SK-N-SH (cell line): ENCODE data around the gene ENTPD6. TPM values are rescaled to one million over a fixed set of nuclear protein-coding genes. Genes with fewer than 3 reads are reported as not detected.
A peak's percentile ranks its signal among the peaks of the same experiment; 100 is the strongest.

ENCODE experiments used
- CTCF ChIA-PET: fragments of 300-600, 350-600 bp; formaldehyde crosslinking; extraction: SDS; loops from one replicate; lab custom pipeline; 2021; lab: Yijun Ruan, JAX
- POLR2A ChIA-PET: fragments of 350-600 bp; sonication (Branson Sonifier 250); formaldehyde crosslinking; extraction: SDS; loops from one replicate; lab custom pipeline; 2020; ENCODE audit warnings: antibody characterized with exemption, inconsistent platforms; lab: Yijun Ruan, JAX
- DNase-seq: peaks from one replicate; pipeline ENCODE4 v3.0.0; 2012
- H2AFZ ChIP-seq: fragments of 200-600 bp; sonication (generic); 2 replicates; pipeline ENCODE4 v1.8.1; 2016; ENCODE audit warnings: antibody characterized with exemption, mild to moderate bottlenecking, low read depth
- H3F3A ChIP-seq: fragments of 200-600 bp; sonication (generic); replicated peaks from 2 replicates; pipeline ENCODE3; 2016; ENCODE audit warnings: antibody characterized with exemption, mild to moderate bottlenecking; ENCODE audit not compliant: insufficient read depth
- H3K27ac ChIP-seq, 2 experiments: fragments of 200-500 bp in 1 of 2; fragments of 200-600 bp in 1 of 2; sonication (Bioruptor generic) in 1 of 2; sonication (generic), shearing (Covaris generic) in 1 of 2; 2 replicates each; pipeline versions ENCODE4 v1.5.1 to v1.6.1; 2014 to 2016; ENCODE audit warnings: low read depth in 2 of 2, inconsistent platforms in 1 of 2, low read length in 1 of 2, mild to moderate bottlenecking in 1 of 2, mixed read lengths in 1 of 2
- H3K27me3 ChIP-seq: fragments of 200-600 bp; sonication (generic), shearing (Covaris generic); 2 replicates; pipeline ENCODE4 v1.6.1; 2016; ENCODE audit warnings: mixed run types; ENCODE audit not compliant: insufficient read depth
- H3K36me3 ChIP-seq, 2 experiments: fragments of 200-500 bp in 1 of 2; fragments of 200-600 bp in 1 of 2; sonication (Bioruptor generic) in 1 of 2; sonication (generic) in 1 of 2; replicated peaks in 1 of 2; 2 replicates each; pipeline versions ENCODE3 to v1.5.1; 2014 to 2016; ENCODE audit warnings: low read length in 1 of 2, mild to moderate bottlenecking in 1 of 2; ENCODE audit not compliant: insufficient read depth in 2 of 2, control insufficient read depth in 1 of 2
- H3K4me1 ChIP-seq, 2 experiments: fragments of 200-500 bp in 1 of 2; fragments of 200-600 bp in 1 of 2; sonication (Bioruptor generic) in 1 of 2; sonication (generic), shearing (Covaris generic) in 1 of 2; 2 replicates each; pipeline versions ENCODE4 v1.5.1 to v1.6.1; 2014 to 2016; ENCODE audit warnings: low read depth in 1 of 2, low read length in 1 of 2, mixed run types in 1 of 2; ENCODE audit not compliant: insufficient read depth in 2 of 2, control insufficient read depth in 1 of 2
- H3K4me2 ChIP-seq: fragments of 200-600 bp; sonication (generic), shearing (Covaris generic); 2 replicates; pipeline ENCODE4 v1.6.1; 2017; ENCODE audit warnings: mixed run types
- H3K4me3 ChIP-seq, 2 experiments: fragments of 200-500 bp in 1 of 2; fragments of 200-600 bp in 1 of 2; sonication (Bioruptor generic) in 1 of 2; sonication (generic), shearing (Covaris generic) in 1 of 2; 2 replicates each; pipeline versions ENCODE4 v1.5.1 to v1.8.1; 2014 to 2016; ENCODE audit warnings: low read depth in 2 of 2, inconsistent platforms in 1 of 2, low read length in 1 of 2, mild to moderate bottlenecking in 1 of 2, mixed read lengths in 1 of 2, moderate library complexity in 1 of 2
- H3K79me2 ChIP-seq: fragments of 200-600 bp; sonication (generic); 2 replicates; pipeline ENCODE4 v1.8.1; 2017; ENCODE audit warnings: mild to moderate bottlenecking; ENCODE audit not compliant: insufficient read depth
- H3K9ac ChIP-seq: fragments of 200-600 bp; sonication (generic); 2 replicates; pipeline ENCODE4 v1.6.1; 2017; ENCODE audit warnings: mixed run types
- H3K9me2 ChIP-seq: fragments of 200-600 bp; sonication (generic); 2 replicates; pipeline ENCODE4 v1.6.1; 2017; ENCODE audit warnings: mixed run types
- H3K9me3 ChIP-seq: fragments of 200-600 bp; sonication (generic); 2 replicates; pipeline ENCODE4 v1.6.1; 2017; ENCODE audit warnings: mixed run types, mild to moderate bottlenecking, moderate library complexity
- H4K20me1 ChIP-seq: fragments of 200-600 bp; sonication (generic); 2 replicates; pipeline ENCODE4 v1.6.1; 2017; ENCODE audit warnings: mild to moderate bottlenecking, mixed run types; ENCODE audit not compliant: insufficient read depth
- CTCF ChIP-seq: fragments of 200-600 bp; sonication (generic); IDR thresholded peaks from 2 replicates; pipeline ENCODE4 v1.6.1; 2017; ENCODE audit warnings: antibody characterized with exemption, mild to moderate bottlenecking, moderate library complexity
- FOSL2 ChIP-seq: IDR thresholded peaks from 2 replicates; pipeline ENCODE4 v1.4.0; 2012; ENCODE audit warnings: low read depth, mild to moderate bottlenecking, moderate library complexity, borderline replicate concordance
- FOXJ3 ChIP-seq: sonication (generic); formaldehyde crosslinking; IDR thresholded peaks from 2 replicates; pipeline ENCODE4 v1.5.1; 2020; ENCODE audit warnings: mild to moderate bottlenecking, missing genetic modification reagents
- JUND ChIP-seq: IDR thresholded peaks from 2 replicates; pipeline ENCODE4 v1.4.0; 2012
- MAX ChIP-seq: IDR thresholded peaks from 2 replicates; pipeline ENCODE4 v1.4.0; 2012; ENCODE audit warnings: low read depth
- MEF2A ChIP-seq: IDR thresholded peaks from 2 replicates; pipeline ENCODE4 v1.4.0; 2012; ENCODE audit warnings: low read depth, borderline replicate concordance
- MXI1 ChIP-seq: IDR thresholded peaks from 2 replicates; pipeline ENCODE4 v1.6.1; 2012; ENCODE audit warnings: mild to moderate bottlenecking, low read depth, low read length, improper control_type of control experiment
- PBX3 ChIP-seq: IDR thresholded peaks from 2 replicates; pipeline ENCODE4; 2012
- RCOR1 ChIP-seq: fragments of 150-350 bp; IDR thresholded peaks from 2 replicates; pipeline ENCODE4 v1.6.1; 2017; ENCODE audit warnings: antibody characterized with exemption, low read length
- SMC3 ChIP-seq: IDR thresholded peaks from 2 replicates; pipeline ENCODE4 v1.6.1; 2012; ENCODE audit warnings: low read depth, low read length, improper control_type of control experiment
- TAF1 ChIP-seq: IDR thresholded peaks from 2 replicates; pipeline ENCODE4 v1.6.1; 2012; ENCODE audit warnings: low read depth, mild to moderate bottlenecking, low read length, moderate library complexity, borderline replicate concordance
- TCF12 ChIP-seq: IDR thresholded peaks from 2 replicates; pipeline ENCODE4 v1.4.0; 2012
- TEAD4 ChIP-seq: IDR thresholded peaks from 2 replicates; pipeline ENCODE4 v1.4.0; 2012; ENCODE audit warnings: mild to moderate bottlenecking, borderline replicate concordance; ENCODE audit not compliant: insufficient read depth
- USF1 ChIP-seq: IDR thresholded peaks from 2 replicates; pipeline ENCODE4 v1.4.0; 2012; ENCODE audit warnings: low read depth, borderline replicate concordance
- USF2 ChIP-seq: fragments of 150-350 bp; IDR thresholded peaks from 2 replicates; pipeline ENCODE4 v1.6.1; 2017; ENCODE audit warnings: antibody characterized with exemption, low read length, low read depth, borderline replicate concordance
- YY1 ChIP-seq: IDR thresholded peaks from 2 replicates; pipeline ENCODE4 v1.4.0; 2012; ENCODE audit warnings: low read depth, mild to moderate bottlenecking
- ZBTB33 ChIP-seq: IDR thresholded peaks from 2 replicates; pipeline ENCODE4 v1.4.0; 2012; ENCODE audit warnings: low read depth, borderline replicate concordance
- WGBS: methylation state at CpG from one replicate; pipeline ENCODE4 v1.1.6; 2017; ENCODE audit warnings: low lambda C conversion rate; 5-methylcytosine and 5-hydroxymethylcytosine counted together
- polyA plus RNA-seq, 3 experiments: library from polyadenylated mRNA; depleted of rRNA; stranded (reverse); fragments of >200 nt; gene quantifications; 2 replicates each; pipeline ENCODE4 v1.2.3, GENCODE V29; 2012
- TF ChIP-seq, protein P1 (sequence below): fragments of 150-350 bp; IDR thresholded peaks from 2 replicates; pipeline ENCODE4 v1.6.1; 2016; ENCODE audit warnings: mild to moderate bottlenecking, low read depth, low read length

The ENTPD6 gene
- polyA plus RNA-seq, 1 of the 3 experiments (the other 2 are of a cell fraction) = 76.1 TPM

DNA sequence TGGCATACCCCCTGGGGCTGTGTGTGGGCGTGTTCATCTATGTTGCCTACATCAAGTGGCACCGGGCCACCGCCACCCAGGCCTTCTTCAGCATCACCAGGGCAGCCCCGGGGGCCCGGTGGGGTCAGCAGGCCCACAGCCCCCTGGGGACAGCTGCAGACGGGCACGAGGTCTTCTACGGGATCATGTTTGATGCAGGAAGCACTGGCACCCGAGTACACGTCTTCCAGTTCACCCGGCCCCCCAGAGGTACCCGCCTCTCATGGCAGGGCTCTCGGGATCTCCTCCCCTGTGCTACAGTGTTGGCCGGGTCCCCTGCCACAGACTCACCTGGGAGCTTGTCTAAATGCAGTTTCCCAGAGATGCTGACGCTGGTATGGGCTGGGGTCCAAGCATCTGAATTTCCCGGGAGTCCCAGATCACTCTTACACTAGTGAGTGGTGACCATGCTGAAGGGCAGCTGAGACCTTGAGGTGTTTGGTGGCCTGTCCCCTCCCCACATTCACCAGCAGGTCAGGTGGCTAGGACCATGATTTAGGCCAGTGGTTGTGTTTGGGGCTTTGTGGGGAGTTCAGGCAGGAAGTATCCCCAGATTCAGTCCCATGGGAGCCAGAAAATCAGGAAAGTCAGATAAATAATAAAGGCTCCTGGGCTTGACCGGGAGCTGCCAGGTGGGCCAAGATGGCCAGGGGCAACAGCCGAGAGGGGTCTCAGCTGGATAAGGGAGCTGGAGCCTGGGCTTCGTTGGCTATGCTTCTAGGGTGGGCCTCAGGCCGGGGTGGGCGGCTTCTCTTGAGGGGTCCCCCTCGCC, 11.8 kb downstream of the ENTPD6 start:
- H3K9me3 ChIP-seq = no peaks in the 10 kb centered on the region
- POLR2A ChIA-PET = no interaction called here
- no peaks in the 10 kb centered on the region for H3K27me3 ChIP-seq
- peak; percentile 20 for DNase-seq
- no peak overlapping the region for H3K9ac ChIP-seq
- no peak overlapping the region for H3K4me2 ChIP-seq
- peaks cover 3% of the 10 kb centered on the region for H3F3A ChIP-seq
- peaks cover 40% of the 10 kb centered on the region for H3K79me2 ChIP-seq
- no peak overlapping the region for H3K27ac ChIP-seq
- H4K20me1 ChIP-seq = no peaks in the 10 kb centered on the region
- H2AFZ ChIP-seq = no peak overlapping the region
- H3K9me2 ChIP-seq = no peaks in the 10 kb centered on the region
- H3K4me1 ChIP-seq = no peaks in the 10 kb centered on the region
- WGBS = 98% methylated on average over 7 of the region's 22 CpGs
- CTCF ChIA-PET = interaction anchor here (1.1 to 1.3 kb wide), 2 partner anchors 37 to 40 kb away, joined by 3 to 4 read pairs; no protein-coding TSS in a partner anchor
- TF ChIP-seq PBX3 = no peak
- no peak overlapping the region for H3K4me3 ChIP-seq
- H3K36me3 ChIP-seq = peaks cover 6 to 24% of the 10 kb centered on the region in 2 experiments

GRCh38 chr20:25207960-25208534, 12.5 kb downstream of the ENTPD6 start:
- WGBS = 87% methylated on average over 7 of the region's 9 CpGs
- POLR2A ChIA-PET = no interaction called here
- H3K4me2 ChIP-seq = no peak overlapping the region
- no peaks in the 10 kb centered on the region for H3K27me3 ChIP-seq
- peaks cover 33% of the 10 kb centered on the region for H3K79me2 ChIP-seq
- H3F3A ChIP-seq = peaks cover 3% of the 10 kb centered on the region
- peaks cover 6 to 21% of the 10 kb centered on the region in 2 experiments for H3K36me3 ChIP-seq
- no peak overlapping the region for H3K9ac ChIP-seq
- no peaks in the 10 kb centered on the region for H4K20me1 ChIP-seq
- DNase-seq = no peak
- CTCF ChIA-PET = interaction anchor here (1.1 to 1.3 kb wide), 2 partner anchors 36 to 39 kb away, joined by 3 to 4 read pairs; no protein-coding TSS in a partner anchor
- H3K9me3 ChIP-seq = no peaks in the 10 kb centered on the region
- no peak overlapping the region for H3K27ac ChIP-seq
- H3K4me1 ChIP-seq = no peaks in the 10 kb centered on the region
- TF ChIP-seq, protein P1, sequence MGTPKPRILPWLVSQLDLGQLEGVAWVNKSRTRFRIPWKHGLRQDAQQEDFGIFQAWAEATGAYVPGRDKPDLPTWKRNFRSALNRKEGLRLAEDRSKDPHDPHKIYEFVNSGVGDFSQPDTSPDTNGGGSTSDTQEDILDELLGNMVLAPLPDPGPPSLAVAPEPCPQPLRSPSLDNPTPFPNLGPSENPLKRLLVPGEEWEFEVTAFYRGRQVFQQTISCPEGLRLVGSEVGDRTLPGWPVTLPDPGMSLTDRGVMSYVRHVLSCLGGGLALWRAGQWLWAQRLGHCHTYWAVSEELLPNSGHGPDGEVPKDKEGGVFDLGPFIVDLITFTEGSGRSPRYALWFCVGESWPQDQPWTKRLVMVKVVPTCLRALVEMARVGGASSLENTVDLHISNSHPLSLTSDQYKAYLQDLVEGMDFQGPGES = no peak
- no peak for TF ChIP-seq USF2
- TF ChIP-seq SMC3 = no peak
- no peak for TF ChIP-seq TEAD4
- no peak for TF ChIP-seq RCOR1
- no peak for TF ChIP-seq FOXJ3 (CRISPR knock-in tag)
- no peak for TF ChIP-seq TCF12
- no peak for TF ChIP-seq JUND
- no peak for TF ChIP-seq YY1
- no peak for TF ChIP-seq FOSL2
- no peak for TF ChIP-seq TAF1
- no peak for TF ChIP-seq MEF2A
- no peak for TF ChIP-seq CTCF
- no peak for TF ChIP-seq ZBTB33
- TF ChIP-seq MAX = no peak
- TF ChIP-seq USF1 = no peak
- TF ChIP-seq MXI1 = no peak
- TF ChIP-seq, all 33 proteins: peak for 0
- Histone ChIP-seq H3K4me3 (no peak overlapping the region), H2AFZ (no peak overlapping the region), H3K9me2 (no peaks in the 10 kb centered on the region)
